H1 (cell line): Measurements from ENCODE around the gene CRACDL. TPM values are rescaled to one million over a fixed set of nuclear protein-coding genes. Genes with fewer than 3 reads are reported as not detected.

Experiments
- CTCF ChIA-PET: fragments of 300-600 bp; sonication (Branson Sonifier 250); formaldehyde crosslinking; loops from one replicate; lab custom pipeline; 2021; ENCODE audit not compliant: partially characterized antibody; lab: Charles Lee
- POLR2A ChIA-PET: fragments of 300-600 bp; sonication (Branson Sonifier 250); formaldehyde crosslinking; loops from one replicate; lab custom pipeline; 2021; ENCODE audit warnings: inconsistent platforms; ENCODE audit not compliant: partially characterized antibody; lab: Charles Lee
- DNase-seq, 2 experiments: peaks; one replicate each; pipeline versions ENCODE4 v3.0.0 to v3.0.0-alpha.2; 2010 to 2022; ENCODE audit warnings: low spot score in 2 of 2, low read depth in 1 of 2, mixed read lengths in 1 of 2
- FAIRE-seq: peaks from 2 replicates; lab custom pipeline; 2011; peaks lifted over from hg19 to GRCh38; lab: Jason Lieb, UNC
- H2AFZ ChIP-seq: 2 replicates; pipeline ENCODE4 v1.8.1; 2012; ENCODE audit warnings: low read length, inconsistent platforms
- H2AK5ac ChIP-seq: 2 replicates; pipeline ENCODE4 v1.6.1; 2013; ENCODE audit warnings: low read depth, low read length
- H2BK120ac ChIP-seq: replicated peaks from 2 replicates; pipeline ENCODE3; 2013; ENCODE audit warnings: low read depth, low read length, inconsistent platforms
- H2BK12ac ChIP-seq: 2 replicates; pipeline ENCODE4 v1.6.1; 2013; ENCODE audit warnings: low read depth, low read length
- H2BK15ac ChIP-seq: 2 replicates; pipeline ENCODE4 v1.6.1; 2013; ENCODE audit warnings: low read length
- H2BK20ac ChIP-seq: 2 replicates; pipeline ENCODE4 v1.6.1; 2013; ENCODE audit warnings: low read length
- H2BK5ac ChIP-seq: 2 replicates; pipeline ENCODE4 v1.6.1; 2013; ENCODE audit warnings: low read depth, low read length
- H3K14ac ChIP-seq: 2 replicates; pipeline ENCODE4 v1.6.1; 2013; ENCODE audit warnings: inconsistent platforms; ENCODE audit not compliant: insufficient read length
- H3K18ac ChIP-seq: 2 replicates; pipeline ENCODE4 v1.6.1; 2013; ENCODE audit warnings: low read length; ENCODE audit errors: extremely low read depth
- H3K23ac ChIP-seq: 2 replicates; pipeline ENCODE4 v1.6.1; 2013; ENCODE audit warnings: inconsistent platforms; ENCODE audit not compliant: insufficient read length
- H3K23me2 ChIP-seq: 2 replicates; pipeline ENCODE4 v1.6.1; 2013; ENCODE audit warnings: low read depth, low read length
- H3K27ac ChIP-seq: 2 replicates; pipeline ENCODE4 v1.6.1; 2011; ENCODE audit warnings: low read depth, low read length, inconsistent platforms
- H3K27me3 ChIP-seq, 4 experiments: replicated peaks in 1 of 4; 1 replicate in 1 of 4; 2 replicates in 3 of 4; pipeline versions ENCODE4 v1.6.1 to v1.8.1; 2011 to 2013; ENCODE audit warnings: low read length in 3 of 4, mild to moderate bottlenecking in 3 of 4, inconsistent platforms in 2 of 4, mixed read lengths in 2 of 4, moderate library complexity in 1 of 4; ENCODE audit not compliant: control insufficient read depth in 3 of 4, insufficient read depth in 3 of 4; ENCODE audit errors: extremely low read depth in 1 of 4
- H3K36me3 ChIP-seq, 4 experiments: 2 replicates each; pipeline versions ENCODE4 v1.6.1 to v1.8.1; 2011 to 2013; ENCODE audit warnings: mild to moderate bottlenecking in 4 of 4, low read length in 3 of 4, moderate library complexity in 2 of 4, control low read depth in 1 of 4, inconsistent platforms in 1 of 4; ENCODE audit not compliant: insufficient read depth in 4 of 4, control insufficient read depth in 2 of 4
- H3K4ac ChIP-seq: replicated peaks from 2 replicates; pipeline ENCODE3; 2013; ENCODE audit warnings: low read length, low read depth, mixed read lengths, inconsistent platforms; ENCODE audit not compliant: insufficient read length
- H3K4me1 ChIP-seq, 4 experiments: replicated peaks in 1 of 4; 1 replicate in 1 of 4; 2 replicates in 3 of 4; pipeline versions ENCODE4 v1.6.1 to v1.8.1; 2011 to 2013; ENCODE audit warnings: low read length in 3 of 4, inconsistent platforms in 2 of 4, mixed read lengths in 1 of 4; ENCODE audit not compliant: insufficient read depth in 4 of 4, control insufficient read depth in 3 of 4
- H3K4me2 ChIP-seq, 2 experiments: 2 replicates each; pipeline versions ENCODE4 v1.6.1 to v1.8.1; 2011 to 2013; ENCODE audit warnings: low read depth in 2 of 2, low read length in 2 of 2, control low read depth in 1 of 2, inconsistent platforms in 1 of 2, mild to moderate bottlenecking in 1 of 2; ENCODE audit not compliant: insufficient read depth in 1 of 2
- H3K4me3 ChIP-seq, 4 experiments: fragments of 200-600, 300-600 bp in 1 of 4; sonication (generic), shearing (Covaris generic), sonication (Bioruptor Twin) in 1 of 4; 2 replicates each; pipeline versions ENCODE4 v1.5.1 to v1.8.1; 2011 to 2016; ENCODE audit warnings: low read length in 4 of 4, low read depth in 3 of 4, control low read depth in 2 of 4, inconsistent platforms in 2 of 4, mild to moderate bottlenecking in 2 of 4, mixed read lengths in 1 of 4, moderate library complexity in 1 of 4; ENCODE audit not compliant: insufficient read depth in 2 of 4; ENCODE audit errors: extremely low read depth in 1 of 4
- H3K56ac ChIP-seq: replicated peaks from 2 replicates; pipeline ENCODE3; 2013; ENCODE audit warnings: low read depth, mild to moderate bottlenecking, mixed read lengths, low read length, inconsistent platforms; ENCODE audit not compliant: insufficient read length
- H3K79me1 ChIP-seq: 2 replicates; pipeline ENCODE4 v1.6.1; 2013; ENCODE audit warnings: low read depth, low read length, control low read depth
- H3K79me2 ChIP-seq, 2 experiments: 2 replicates each; pipeline versions ENCODE4 v1.6.1 to v1.8.1; 2012 to 2013; ENCODE audit warnings: low read length in 2 of 2, mild to moderate bottlenecking in 2 of 2, inconsistent platforms in 1 of 2; ENCODE audit not compliant: insufficient read depth in 2 of 2, control insufficient read depth in 1 of 2
- H3K9ac ChIP-seq, 4 experiments: replicated peaks in 1 of 4; 1 replicate in 1 of 4; 2 replicates in 3 of 4; pipeline versions ENCODE4 v1.6.1 to v1.8.1; 2011 to 2013; ENCODE audit warnings: low read depth in 3 of 4, low read length in 3 of 4, control low read depth in 2 of 4, mild to moderate bottlenecking in 2 of 4, moderate library complexity in 2 of 4, inconsistent platforms in 1 of 4; ENCODE audit errors: extremely low read depth in 1 of 4
- H3K9me3 ChIP-seq, 2 experiments: 2 replicates each; pipeline versions ENCODE4 v1.6.1 to v1.8.1; 2012 to 2013; ENCODE audit warnings: mild to moderate bottlenecking in 2 of 2, moderate library complexity in 2 of 2, control low read depth in 1 of 2, inconsistent platforms in 1 of 2, low read depth in 1 of 2, low read length in 1 of 2, mixed read lengths in 1 of 2; ENCODE audit not compliant: insufficient read depth in 2 of 2
- H4K20me1 ChIP-seq, 2 experiments: replicated peaks in 1 of 2; 2 replicates each; pipeline versions ENCODE3 to v1.8.1; 2011 to 2013; ENCODE audit warnings: inconsistent platforms in 2 of 2, low read length in 2 of 2, mild to moderate bottlenecking in 1 of 2; ENCODE audit not compliant: insufficient read depth in 2 of 2, control insufficient read depth in 1 of 2
- H4K5ac ChIP-seq: 2 replicates; pipeline ENCODE4 v1.6.1; 2013; ENCODE audit warnings: low read length, low read depth, mixed read lengths, inconsistent platforms; ENCODE audit not compliant: insufficient read length
- H4K8ac ChIP-seq: 2 replicates; pipeline ENCODE4 v1.8.0; 2013; ENCODE audit warnings: mild to moderate bottlenecking, moderate library complexity, low read length, inconsistent platforms; ENCODE audit not compliant: insufficient read depth; ENCODE audit errors: extremely low read depth
- H4K91ac ChIP-seq: replicated peaks from 2 replicates; pipeline ENCODE3; 2013; ENCODE audit warnings: low read length, mixed read lengths, inconsistent platforms; ENCODE audit not compliant: insufficient read length
- CHD2 ChIP-seq: IDR thresholded peaks from 2 replicates; pipeline ENCODE4 v1.6.1; 2012; ENCODE audit warnings: low read length, improper control_type of control experiment
- EZH2 ChIP-seq: fragments of 200-600 bp; sonication (generic); IDR thresholded peaks from 2 replicates; pipeline ENCODE4 v1.7.1; 2012; ENCODE audit warnings: low read depth, mild to moderate bottlenecking, moderate library complexity, low read length, inconsistent platforms; ENCODE audit not compliant: severe bottlenecking
- FOSL1 ChIP-seq: IDR thresholded peaks from 2 replicates; pipeline ENCODE4 v1.6.1; 2011; ENCODE audit warnings: mild to moderate bottlenecking, low read depth, low read length, moderate library complexity; ENCODE audit not compliant: insufficient read depth
- GTF2F1 ChIP-seq: IDR thresholded peaks from 2 replicates; pipeline ENCODE4 v1.6.1; 2012; ENCODE audit warnings: low read depth, low read length, improper control_type of control experiment, borderline replicate concordance
- JUN ChIP-seq: IDR thresholded peaks from 2 replicates; pipeline ENCODE4 v1.6.1; 2011; ENCODE audit warnings: low read depth, mild to moderate bottlenecking, improper control_type of control experiment, low read length
- PHF8 ChIP-seq: fragments of 200-600 bp; sonication (generic); conservative IDR thresholded peaks from 2 replicates; pipeline ENCODE4 v1.7.1; 2012; ENCODE audit warnings: low read depth, mild to moderate bottlenecking, inconsistent platforms, low read length, moderate library complexity
- RFX5 ChIP-seq: IDR thresholded peaks from 2 replicates; pipeline ENCODE4 v1.6.1; 2011; ENCODE audit warnings: low read depth, low read length, improper control_type of control experiment, borderline replicate concordance
- SRF ChIP-seq: IDR thresholded peaks from 2 replicates; pipeline ENCODE4 v1.6.1; 2011; ENCODE audit warnings: mild to moderate bottlenecking, low read depth, low read length, moderate library complexity
- TEAD4 ChIP-seq: IDR thresholded peaks from 2 replicates; pipeline ENCODE4 v1.6.1; 2012; ENCODE audit warnings: low read depth, low read length, inconsistent platforms, mixed read lengths
- ZNF274 ChIP-seq: IDR thresholded peaks from 2 replicates; pipeline ENCODE4 v1.7.0; 2012; ENCODE audit warnings: low read length, borderline replicate concordance; ENCODE audit errors: extremely low read depth
- WGBS, 2 experiments: shearing (Covaris generic) in 1 of 2; methylation state at CpG; one replicate each; pipeline versions ENCODE4 v1.1.6 to v1.1.7; 2013 to 2015; ENCODE audit warnings: low lambda C conversion rate in 2 of 2, mixed read lengths in 2 of 2, inconsistent platforms in 1 of 2, low coverage in 1 of 2, missing lambda C conversion rate in 1 of 2; ENCODE audit not compliant: insufficient replicate concordance in 2 of 2, insufficient coverage in 1 of 2, insufficient read length in 1 of 2; ENCODE audit errors: extremely low coverage in 1 of 2, missing lambda C conversion rate in 1 of 2; 5-methylcytosine and 5-hydroxymethylcytosine counted together
- polyA plus RNA-seq, 7 experiments: library from polyadenylated mRNA; depleted of rRNA in 3 of 7; stranded (reverse) in 5 of 7; unstranded in 2 of 7; fragments of >200 nt in 5 of 7; fragments of 200-250 nt in 2 of 7; gene quantifications; 1 replicate in 5 of 7; 2 replicates in 1 of 7; 4 replicates in 1 of 7; pipeline versions ENCODE4 v1.2.1 to v1.2.3, GENCODE V29; 2011 to 2013; ENCODE audit warnings: missing spikeins in 2 of 7, mixed read lengths in 2 of 7
- total RNA-seq: library from RNA; stranded (reverse); fragmentation: NEBNext Ultra II Directional; extraction: Animal tissue kit (Norgen Biotek cat#: 25700); gene quantifications from 2 replicates; pipeline ENCODE4 v1.2.1, GENCODE V29; 2021

CRACDL gene
- total and polyA plus RNA-seq, 2 of the 8 experiments (the other 6 are each of a cell fraction or from before 2014, with no cell fraction given), result 0.07 to 0.38 TPM

DNA sequence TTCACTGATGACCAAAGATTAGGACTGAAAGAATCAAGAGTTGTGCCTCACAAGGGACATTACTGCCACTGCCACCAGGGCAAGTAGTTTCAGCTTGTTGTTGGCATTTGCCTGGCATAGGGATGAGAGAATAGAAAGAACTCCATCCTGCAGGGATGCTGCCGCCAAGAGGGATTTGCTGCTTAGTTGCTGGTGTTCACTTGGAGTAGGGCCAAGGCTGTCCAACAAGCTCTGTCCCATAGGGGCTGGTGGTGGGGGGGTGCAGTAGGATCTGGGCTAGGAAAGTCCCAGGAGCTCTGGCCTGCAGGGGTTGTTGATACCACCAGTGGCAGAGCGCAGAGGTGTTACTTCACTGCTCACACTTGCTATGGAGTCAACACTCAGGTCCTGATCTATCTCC lies 120.2 kb downstream of the CRACDL start:
- Histone ChIP-seq H3K27ac (no peak overlapping the region), H3K36me3 (no peaks in the 10 kb centered on the region), H3K9me3 (no peaks in the 10 kb centered on the region; a peak in 1 of 4 replicates), H4K5ac (no peak overlapping the region), H3K9ac (no peak overlapping the region), H3K79me1 (no peaks in the 10 kb centered on the region), H3K4me1 (no peaks in the 10 kb centered on the region), H3K4me2 (no peak overlapping the region), H3K18ac (no peak overlapping the region), H2BK120ac (no peak overlapping the region), H2BK12ac (no peak overlapping the region), H3K23me2 (no peaks in the 10 kb centered on the region), H2BK15ac (no peak overlapping the region), H2BK5ac (no peak overlapping the region), H4K91ac (no peak overlapping the region), H2AK5ac (no peak overlapping the region), H3K23ac (no peak overlapping the region), H4K8ac (no peak overlapping the region; the same call in 1 of the 2 replicates), H2AFZ (no peak overlapping the region), H3K4ac (no peak overlapping the region), H3K56ac (no peak overlapping the region), H2BK20ac (no peak overlapping the region), H3K4me3 (no peak overlapping the region), H3K79me2 (no peaks in the 10 kb centered on the region), H3K14ac (no peak overlapping the region)
- FAIRE-seq (no peak), DNase-seq (no peak)
- ChIA-PET CTCF (interaction anchor here (1.2 kb wide), 1 partner anchor 9 kb away, joined by 3 read pairs; no protein-coding TSS in a partner anchor), POLR2A (no interaction called here)
- 71% methylated on average over 2 of the region's 2 CpGs; no CpG with 5 or more reads in 1 of the 2 experiments for WGBS, 2 experiments
- TF ChIP-seq GTF2F1, result no peak
- no peak for TF ChIP-seq FOSL1
- no peak for TF ChIP-seq PHF8
- TF ChIP-seq SRF, result no peak
- TF ChIP-seq EZH2, result no peak
- TF ChIP-seq ZNF274, result no peak
- no peak for TF ChIP-seq RFX5
- no peak for TF ChIP-seq TEAD4
- no peak for TF ChIP-seq CHD2
- no peak for TF ChIP-seq JUN
- TF ChIP-seq, all 59 proteins: peak for 0
- H4K20me1 ChIP-seq, result no peaks in the 10 kb centered on the region
- peaks cover 0 to 2% (median 0%) of the 10 kb centered on the region in 4 experiments; a peak in 2 of 7 replicates for H3K27me3 ChIP-seq
